Stimulated activated CD4-positive, alpha-beta T cell treated with anti-CD3 and anti-CD28 coated beads, Interleukin-1b, Interleukin-23, amount 100 ng/mL, for 48 hours (primary cell): ENCODE results near the gene STAB1.

Experiments used
- DNase-seq: peaks from one replicate; pipeline ENCODE4 v3.0.0-alpha.2; 2020

The STAB1 gene

GRCh38 chr3:52507359-52507758, 12.2 kb downstream of the STAB1 start:
- no peak for DNase-seq

GRCh38 chr3:52509753-52510328, 14.7 kb downstream of the STAB1 start:
- no peak for DNase-seq

GRCh38 chr3:52511509-52511908, 16.4 kb downstream of the STAB1 start:
- DNase-seq = no peak

- DNase-seq = no peak
These were observed 17.0 kb downstream of the STAB1 start for GRCh38 chr3:52512105-52512504.

- DNase-seq = no peak
These were observed 17.6 kb downstream of the STAB1 start for GRCh38 chr3:52512727-52513126.

- DNase-seq = no peak
These were observed 18.1 kb downstream of the STAB1 start for GRCh38 chr3:52513281-52513680.

GRCh38 chr3:52514576-52514975, 19.4 kb downstream of the STAB1 start:
- no peak for DNase-seq

GRCh38 chr3:52515192-52515591, 20.1 kb downstream of the STAB1 start:
- DNase-seq = no peak

GRCh38 chr3:52516509-52517195, 21.5 kb downstream of the STAB1 start:
- no peak for DNase-seq

GRCh38 chr3:52517796-52518722, 22.9 kb downstream of the STAB1 start:
- DNase-seq = no peak

GRCh38 chr3:52518723-52519444, 23.7 kb downstream of the STAB1 start:
- no peak for DNase-seq

- DNase-seq = no peak
These were observed 24.5 kb downstream of the STAB1 start for GRCh38 chr3:52519445-52520140.

GRCh38 chr3:52520141-52520667, 25.1 kb downstream of the STAB1 start:
- DNase-seq = no peak

- DNase-seq = no peak
These were observed 25.8 kb downstream of the STAB1 start for GRCh38 chr3:52520716-52521487.

GRCh38 chr3:52521488-52521824, 26.3 kb downstream of the STAB1 start:
- DNase-seq = no peak

GRCh38 chr3:52521881-52522650, 26.9 kb downstream of the STAB1 start:
- no peak for DNase-seq

- no peak for DNase-seq
These were observed 27.6 kb downstream of the STAB1 start for GRCh38 chr3:52522651-52523251.

- DNase-seq = no peak
These were observed 28.5 kb downstream of the STAB1 start for GRCh38 chr3:52523386-52524257.

GRCh38 chr3:52524258-52524751, 29.2 kb downstream of the STAB1 start:
- DNase-seq = no peak
